T-helper 1 cell (primary cell): ENCODE measurements around the gene KRTDAP.
A peak's percentile ranks its signal among the peaks of the same experiment; 100 is the strongest.

Experiments used
- DNase-seq, 5 donors: peaks; one replicate each; pipeline ENCODE4 v3.0.0-alpha.2; 2012 to 2020

Gene KRTDAP

DNA sequence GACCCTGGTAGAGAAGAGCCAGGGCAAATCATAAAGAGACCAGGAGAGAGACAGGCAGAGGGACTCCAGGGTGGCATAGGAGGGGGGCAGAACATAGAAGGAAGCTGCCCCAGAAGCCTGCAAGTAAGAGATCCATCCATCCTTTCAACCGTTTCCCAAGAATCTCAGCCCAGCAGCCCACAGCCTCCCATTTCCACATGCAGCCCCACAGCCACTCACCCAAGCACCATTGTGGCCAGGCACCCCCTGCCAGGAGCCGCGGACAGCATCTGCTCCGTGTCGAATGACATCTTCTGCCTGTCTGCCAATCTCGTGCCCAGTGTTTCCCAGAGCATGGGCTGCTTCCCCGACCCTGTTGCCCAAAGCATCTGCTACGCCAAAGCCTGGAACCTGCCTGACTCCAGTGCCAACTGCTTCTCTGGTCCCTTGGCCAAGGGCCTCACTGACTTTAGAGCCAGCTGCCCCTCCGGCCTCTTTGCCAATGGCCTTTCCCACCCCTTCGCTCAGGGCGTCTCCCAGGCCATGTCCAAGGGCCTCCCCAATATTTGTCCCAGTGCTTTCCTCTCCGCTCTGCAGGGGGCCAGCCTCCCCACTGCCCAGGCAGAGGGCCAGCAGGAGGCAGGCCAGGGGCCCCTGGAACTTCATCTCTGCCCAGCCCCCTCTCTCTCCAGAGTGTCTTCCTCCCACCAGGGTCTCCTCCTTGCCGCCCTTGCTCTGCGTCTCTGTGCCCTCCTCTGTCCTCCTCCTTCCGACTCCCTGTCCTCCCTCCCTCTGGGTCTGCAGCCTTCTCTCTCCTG is 22.8 kb upstream of the KRTDAP start:
- no peak for DNase-seq

GRCh38 chr19:35511337-35511736 is 21.1 kb upstream of the KRTDAP start:
- no peak for DNase-seq

DNA sequence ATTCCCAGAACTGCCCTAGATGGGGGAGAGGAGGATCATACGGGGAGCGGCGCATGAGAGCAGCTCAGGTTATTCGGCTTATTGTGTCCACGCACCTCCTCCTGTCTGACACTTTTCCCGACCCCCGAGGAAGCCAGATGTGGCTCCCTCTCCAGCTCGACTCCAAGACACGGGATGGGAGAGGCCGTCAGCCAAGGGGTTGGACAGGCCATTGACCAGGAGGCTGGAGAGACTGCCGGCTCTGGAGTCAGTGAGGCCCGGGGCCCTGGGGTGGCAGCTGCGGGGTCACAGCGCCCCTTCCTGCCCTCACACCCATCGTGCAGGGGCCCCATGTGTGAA is 20.3 kb upstream of the KRTDAP start:
- DNase-seq: no peak

GRCh38 chr19:35509861-35510625 is 19.8 kb upstream of the KRTDAP start:
- peak; percentile 36 to 65 (median 52) for DNase-seq

DNA sequence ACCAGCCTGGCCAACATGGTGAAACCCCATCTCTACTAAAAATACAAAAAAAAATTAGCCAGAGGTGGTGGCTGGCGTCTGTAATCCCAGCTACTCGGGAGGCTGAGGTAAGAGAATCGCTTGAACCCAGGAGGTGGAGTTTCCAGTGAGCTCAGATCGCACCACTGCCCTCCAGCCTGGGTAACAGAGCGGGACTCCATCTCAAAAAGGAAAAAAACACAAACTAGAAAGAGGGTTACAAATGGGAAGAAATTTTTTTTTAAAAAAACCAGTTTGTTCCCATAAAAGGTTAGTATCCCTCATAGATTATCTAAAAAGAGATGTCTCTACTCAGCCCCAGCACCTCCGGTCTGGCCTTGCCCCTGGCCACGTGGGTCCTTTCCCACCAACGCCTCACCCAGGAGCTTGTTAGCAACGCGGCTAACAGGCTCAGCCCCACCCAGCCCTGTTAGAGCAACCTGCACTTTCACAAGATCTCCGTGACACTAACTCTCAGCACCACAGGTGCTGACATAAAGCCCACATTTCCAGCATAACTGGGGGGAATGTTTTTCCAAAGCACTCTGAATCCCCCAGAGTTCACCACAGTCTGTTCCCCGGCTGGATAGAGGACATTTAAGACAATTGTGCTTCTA is 18.9 kb upstream of the KRTDAP start:
- DNase-seq: peak in 3 of 5 donors; percentile 15 to 29 (median 19)

DNA sequence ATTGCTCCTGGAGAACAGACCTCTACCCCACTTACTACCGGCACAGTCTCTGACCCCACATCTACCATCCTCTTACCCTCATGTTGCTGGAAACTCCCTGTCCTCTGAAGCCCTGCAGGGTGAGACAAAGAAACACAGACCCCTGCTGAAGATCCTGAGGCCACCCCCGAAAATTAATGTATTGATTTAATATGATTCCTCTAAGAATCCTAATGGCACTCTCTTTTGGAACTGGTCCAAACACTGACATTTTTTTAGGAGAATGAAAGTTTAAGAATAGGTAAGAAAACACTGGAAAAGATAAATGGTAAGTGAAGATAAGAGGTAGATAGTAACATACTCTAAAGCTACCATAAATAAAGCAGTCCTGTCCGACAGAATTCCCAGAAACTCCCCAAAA is 17.9 kb upstream of the KRTDAP start:
- DNase-seq: no peak

DNA sequence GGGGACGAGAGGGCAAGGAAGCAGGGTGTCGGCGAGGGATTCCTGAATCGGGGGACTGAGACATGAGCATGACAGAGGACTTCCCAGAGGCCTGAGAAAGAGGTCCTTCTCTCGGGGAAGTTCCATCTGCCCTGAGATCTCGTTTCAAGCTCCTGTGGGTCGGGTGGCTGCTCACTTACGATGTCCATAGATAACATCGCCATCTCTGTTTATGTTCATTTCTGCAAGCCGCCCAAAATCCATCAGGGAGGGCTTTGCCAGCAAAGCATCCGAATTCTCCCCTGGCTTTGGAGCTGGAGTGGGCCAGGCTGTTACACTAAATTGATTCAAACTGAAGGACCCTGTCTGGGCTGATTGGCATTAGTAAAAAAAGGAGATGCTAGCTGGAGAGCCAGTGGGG is 17.3 kb upstream of the KRTDAP start:
- DNase-seq: no peak

DNA sequence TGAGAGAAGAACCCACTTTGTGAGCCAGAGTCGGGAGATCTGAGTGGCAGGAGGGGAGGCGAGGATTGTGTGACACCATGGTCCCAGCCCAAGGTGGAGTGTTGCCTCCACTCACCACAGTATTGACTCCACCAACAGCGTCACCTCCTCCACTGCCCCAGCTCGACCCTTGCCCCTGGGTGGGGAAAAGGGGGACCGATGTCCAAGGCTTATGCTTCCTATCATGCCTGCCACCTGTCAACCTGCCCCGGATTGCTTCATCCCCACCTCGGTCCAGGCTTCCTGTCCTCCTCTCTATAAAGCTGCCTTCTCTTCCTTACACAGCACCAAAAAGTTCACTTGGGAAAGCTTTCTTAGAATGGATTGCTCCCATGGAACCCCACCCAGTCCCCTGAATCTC is 15.7 kb upstream of the KRTDAP start:
- DNase-seq: no peak

- DNase-seq: no peak
Measured at GRCh38 chr19:35502751-35503150, 12.5 kb upstream of the KRTDAP start.

GRCh38 chr19:35501684-35502083 is 11.4 kb upstream of the KRTDAP start:
- DNase-seq: no peak

- no peak for DNase-seq
Measured at GRCh38 chr19:35500611-35501010, 10.3 kb upstream of the KRTDAP start.

GRCh38 chr19:35498984-35499527 is 8.8 kb upstream of the KRTDAP start:
- no peak for DNase-seq

- DNase-seq: no peak
Measured at GRCh38 chr19:35498220-35498619, 8.0 kb upstream of the KRTDAP start.

GRCh38 chr19:35497406-35497805 is 7.1 kb upstream of the KRTDAP start:
- no peak for DNase-seq

GRCh38 chr19:35495107-35496064 is 5.1 kb upstream of the KRTDAP start:
- peak; percentile 20 to 57 (median 51) for DNase-seq

- DNase-seq: no peak
Measured at GRCh38 chr19:35493971-35494370, 3.7 kb upstream of the KRTDAP start.

GRCh38 chr19:35491836-35492360 is 1.6 kb upstream of the KRTDAP start:
- DNase-seq: no peak

GRCh38 chr19:35488677-35489076 is 1.6 kb downstream of the KRTDAP start:
- DNase-seq: no peak

DNA sequence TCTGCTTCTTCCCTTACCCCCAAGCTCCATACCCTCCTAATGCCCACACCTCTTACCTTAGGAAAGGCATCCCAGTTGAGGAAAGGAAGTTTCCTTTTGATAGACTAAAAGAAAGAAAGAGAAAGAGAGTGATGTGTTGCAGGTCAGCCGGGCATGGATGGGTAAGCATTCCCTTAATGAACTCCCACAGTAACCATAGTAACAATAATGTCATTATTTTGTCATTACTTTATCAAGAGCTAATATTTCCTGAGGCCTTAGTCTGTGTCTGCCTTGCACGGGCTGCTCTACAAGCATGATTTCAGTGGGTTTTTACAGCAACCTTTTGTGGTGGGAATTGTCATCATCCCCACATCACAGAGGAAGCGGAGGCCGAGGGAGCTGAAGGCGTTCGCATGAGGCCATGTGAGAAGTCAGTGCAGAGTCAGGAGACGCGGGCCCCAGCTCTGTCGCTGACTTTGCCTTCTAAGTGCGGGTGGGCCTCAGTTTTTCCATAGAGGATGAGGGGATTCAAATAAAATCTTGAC is 2.5 kb downstream of the KRTDAP start:
- DNase-seq: no peak

DNA sequence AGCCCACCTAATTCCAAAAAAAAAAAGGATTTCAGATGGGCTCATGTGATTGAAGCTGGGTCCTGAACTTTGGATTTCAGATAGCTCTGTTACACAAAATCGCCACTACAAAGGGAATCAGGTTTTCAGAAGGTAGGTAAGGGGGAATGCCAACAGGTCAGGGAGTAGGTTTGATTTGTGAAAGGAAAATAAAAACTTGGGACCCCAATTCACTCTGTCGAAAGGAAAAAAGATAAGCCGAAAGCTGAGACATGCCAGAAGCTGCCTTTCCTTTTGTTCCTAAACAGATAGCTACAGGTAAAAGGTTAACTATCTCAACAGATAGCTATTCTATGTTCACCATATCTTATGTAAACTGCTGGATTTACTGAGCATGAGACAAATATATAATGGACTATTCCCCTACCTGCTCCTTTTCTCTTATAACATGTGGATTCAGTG is 4.0 kb downstream of the KRTDAP start:
- no peak for DNase-seq

DNA sequence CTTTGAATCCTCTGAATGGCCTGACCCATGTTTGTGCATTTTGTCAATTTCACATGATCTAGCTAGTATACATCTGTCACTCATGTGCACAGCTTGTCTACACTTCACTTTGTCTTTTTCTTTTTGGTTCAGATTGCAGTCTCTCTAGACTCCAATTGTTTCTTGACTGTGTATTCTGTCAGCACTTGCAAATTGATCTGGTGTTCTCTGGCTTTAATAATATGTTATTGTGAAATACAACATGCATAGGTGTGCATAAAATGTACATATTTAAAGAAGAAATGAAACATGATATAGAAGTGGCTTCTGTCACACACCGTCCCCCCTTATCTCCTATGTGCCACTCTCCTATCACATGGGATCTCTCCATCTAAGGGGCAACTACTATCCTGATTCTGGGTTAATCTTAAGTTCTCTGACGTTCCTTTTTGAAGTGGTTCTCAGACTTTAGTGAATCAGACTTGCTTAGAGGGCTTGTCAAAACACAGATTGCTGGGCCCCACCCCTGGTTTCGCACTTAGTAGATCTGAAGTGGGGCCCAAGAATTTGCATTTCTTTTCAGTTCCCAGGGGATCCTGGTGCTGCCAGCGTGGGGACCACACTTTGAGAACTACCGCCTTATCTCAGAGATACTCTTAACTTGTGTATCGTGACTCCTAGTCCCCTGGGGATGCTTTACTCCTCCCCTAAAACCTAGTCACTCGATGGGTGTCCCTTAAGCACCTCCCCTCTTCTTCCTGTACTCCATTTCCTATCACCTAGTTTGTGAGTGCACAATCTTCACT is 5.8 kb downstream of the KRTDAP start:
- DNase-seq: no peak
